ENCODE results near the gene TICAM1.
"Not testable (repeated sequence)": the region's sequence is repeated elsewhere in the genome, so short reads cannot be mapped to it uniquely, and the experiment has no call there.

TICAM1 gene

GRCh38 chr19:4859697-4860096 lies 28.2 kb upstream of the TICAM1 start:
- CTCF ChIA-PET: no interaction called here

DNA sequence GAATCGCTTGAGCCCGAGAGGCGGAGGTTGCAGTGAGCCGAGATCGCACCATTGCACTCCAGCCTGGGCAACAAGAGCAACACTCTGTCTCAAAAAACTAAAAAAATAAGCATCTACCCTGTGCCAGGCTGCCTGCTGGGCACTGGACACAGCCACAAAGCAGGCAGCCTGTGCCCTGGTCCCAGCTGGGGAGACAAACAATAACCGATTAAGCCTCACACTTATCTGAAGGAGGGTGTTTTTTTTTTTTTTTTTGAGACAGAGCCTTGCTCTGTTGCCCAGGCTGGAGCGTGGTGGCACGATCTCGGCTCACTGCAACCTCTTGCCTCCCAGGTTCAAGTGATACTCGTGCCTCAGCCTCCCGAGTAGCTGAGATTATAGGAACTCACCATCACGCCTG lies 25.0 kb upstream of the TICAM1 start:
- DNase-seq (ENCODE audit: low spot score); H3K27ac ChIP-seq: not testable (repeated sequence)
- POLR2A ChIA-PET (ENCODE audit: low non-redundant PET): interaction anchor here (0.6 kb wide), 2 partner anchors 9 to 11 kb away, joined by 3 to 4 read pairs; no protein-coding TSS in a partner anchor
- CTCF ChIA-PET: interaction anchor here (0.6 kb wide), 1 partner anchor 145 kb away, joined by 3 read pairs; no protein-coding TSS in a partner anchor

More at GRCh38 chr19:4859697-4860096, 28.2 kb upstream of the TICAM1 start:
- H3K27ac ChIP-seq: peak overlapping the region; percentile 39
- no peak for TF ChIP-seq CTCF (conservative IDR thresholded peaks at IDR 0.05; ENCODE audit: low read depth)
- POLR2A ChIA-PET (ENCODE audit: low non-redundant PET): interaction anchor here (0.5 kb wide), 1 partner anchor 10 kb away, joined by 3 read pairs; no protein-coding TSS in a partner anchor
- DNase-seq (ENCODE audit: low spot score): no peak

DNA sequence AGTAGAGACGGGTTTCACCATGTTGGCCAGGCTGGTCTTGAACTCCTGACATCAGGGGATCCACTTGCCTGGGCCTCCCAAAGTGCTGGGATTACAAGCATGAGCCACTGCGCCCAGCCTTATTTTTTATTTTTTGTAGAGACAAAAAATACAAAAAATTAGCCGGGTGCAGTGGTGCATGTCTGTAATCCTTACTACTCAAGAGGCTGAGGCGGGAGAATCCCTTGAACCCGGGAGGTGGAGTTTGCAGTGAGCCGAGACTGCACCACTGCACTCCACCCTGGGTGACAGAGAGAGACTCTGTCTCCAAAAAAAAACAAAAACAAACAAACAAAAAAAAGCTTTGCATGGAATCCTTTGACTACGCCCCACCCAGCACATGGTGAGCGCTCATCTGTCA lies 22.0 kb upstream of the TICAM1 start:
- POLR2A ChIA-PET (ENCODE audit: low non-redundant PET); DNase-seq (ENCODE audit: low spot score): not testable (repeated sequence)
- CTCF ChIA-PET: interaction anchor here (0.7 to 1.2 kb wide), 3 partner anchors 39 to 527 kb away, joined by 3 to 9 read pairs (median 4); no protein-coding TSS in a partner anchor
- H3K27ac ChIP-seq: peak overlapping the region; percentile 21

DNA sequence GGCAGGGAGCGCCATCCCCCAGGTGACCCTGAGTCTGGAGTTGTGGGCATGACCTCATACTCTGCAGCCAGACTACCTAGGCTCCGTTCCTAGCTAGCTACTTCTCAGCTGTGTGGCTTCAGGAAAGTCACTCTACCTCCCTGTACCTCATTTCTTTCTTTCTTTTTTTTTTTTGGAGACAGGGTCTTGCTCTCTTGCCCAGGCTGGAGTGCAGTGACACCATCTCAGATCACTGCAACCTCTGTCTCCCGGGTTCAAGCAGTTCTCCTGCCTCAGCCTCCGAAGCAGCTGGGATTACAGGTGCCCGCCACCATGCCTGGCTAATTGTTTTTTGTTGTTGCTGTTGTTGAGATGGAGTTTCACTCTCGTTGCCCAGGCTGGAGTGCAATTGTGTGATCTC lies 21.0 kb upstream of the TICAM1 start:
- POLR2A ChIA-PET (ENCODE audit: low non-redundant PET): no interaction called here

GRCh38 chr19:4851551-4852290 lies 20.2 kb upstream of the TICAM1 start:
- H3K27ac ChIP-seq: peak overlapping the region; percentile 4; the same call in 1 of the 2 replicates
- DNase-seq (ENCODE audit: low spot score): peak; percentile 44
- ChIA-PET POLR2A (ENCODE audit: low non-redundant PET) (no interaction called here), CTCF (interaction anchor here (0.5 to 1.9 kb wide), 14 partner anchors 9 to 321 kb away, joined by 3 to 16 read pairs (median 4); partner anchors contain the start of gene PLIN3)
- TF ChIP-seq CTCF (conservative IDR thresholded peaks at IDR 0.05; ENCODE audit: low read depth): peak; percentile 86

More for the DNA sequence above, 21.0 kb upstream of the TICAM1 start:
- TF ChIP-seq CTCF (conservative IDR thresholded peaks at IDR 0.05; ENCODE audit: low read depth): no peak
- H3K27ac ChIP-seq: peak overlapping the region; percentile 19
- CTCF ChIA-PET: interaction anchor here (0.5 to 1.2 kb wide), 4 partner anchors 14 to 191 kb away, joined by 3 to 4 read pairs (median 4); no protein-coding TSS in a partner anchor
- DNase-seq (ENCODE audit: low spot score): no peak

DNA sequence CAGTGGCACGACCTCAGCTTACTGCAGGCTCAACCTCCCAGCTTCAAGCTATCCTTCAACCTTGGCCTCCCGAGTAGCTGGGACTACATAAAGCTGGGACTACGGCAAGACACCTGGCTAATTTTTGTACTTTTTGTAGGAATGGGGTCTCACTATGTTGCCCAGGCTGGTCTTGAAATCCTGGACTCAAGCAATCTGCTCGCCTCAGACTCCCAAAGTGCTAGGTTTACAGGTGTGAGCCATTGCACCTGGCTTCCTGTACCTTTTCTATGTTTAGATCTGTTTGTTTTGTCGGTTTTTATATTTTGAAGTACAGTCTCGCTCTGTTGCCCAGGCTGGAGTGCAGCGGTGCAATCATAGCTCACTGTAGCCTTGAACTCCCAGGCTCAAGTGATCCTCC lies 17.5 kb upstream of the TICAM1 start:
- no peak for TF ChIP-seq CTCF (conservative IDR thresholded peaks at IDR 0.05; ENCODE audit: low read depth)
- CTCF ChIA-PET: no interaction called here
- H3K27ac ChIP-seq: no peak overlapping the region; the same call in 1 of the 2 replicates
- DNase-seq (ENCODE audit: low spot score): no peak
- POLR2A ChIA-PET (ENCODE audit: low non-redundant PET): no interaction called here

- TF ChIP-seq CTCF (conservative IDR thresholded peaks at IDR 0.05; ENCODE audit: low read depth): no peak
- peak overlapping the region; percentile 19 for H3K27ac ChIP-seq
- ChIA-PET POLR2A (ENCODE audit: low non-redundant PET) (no interaction called here), CTCF (no interaction called here)
- DNase-seq (ENCODE audit: low spot score): no peak
These were observed 15.9 kb upstream of the TICAM1 start for GRCh38 chr19:4847190-4847973.

GRCh38 chr19:4845975-4846374 lies 14.5 kb upstream of the TICAM1 start:
- POLR2A ChIA-PET (ENCODE audit: low non-redundant PET): interaction anchor here (0.6 to 0.7 kb wide), 2 partner anchors 10 to 21 kb away, joined by 4 to 8 read pairs; partner anchors contain the start of gene PLIN3
- not testable (repeated sequence) for DNase-seq (ENCODE audit: low spot score)
- peak overlapping the region; percentile 15; the same call in 1 of the 2 replicates for H3K27ac ChIP-seq
- CTCF ChIA-PET: interaction anchor here (0.6 to 1.3 kb wide), 2 partner anchors 9 to 37 kb away, joined by 4 to 5 read pairs; no protein-coding TSS in a partner anchor
